Esophagus muscularis mucosa (tissue), 3 donors: ENCODE results near the gene PNMA6F.
"Not testable (repeated sequence)": the region's sequence is repeated elsewhere in the genome, so short reads cannot be mapped to it uniquely, and the experiment has no call there.

ENCODE experiments used
- POLR2A ChIP-seq: fragments of 450-650 bp; IDR thresholded peaks from one replicate; pipeline ENCODE4 v1.6.1; 2017; ENCODE audit warnings: antibody characterized with exemption, moderate library complexity, mild to moderate bottlenecking, low read depth
- POLR2AphosphoS5 ChIP-seq, 2 donors: sonication (generic); formaldehyde crosslinking; IDR thresholded peaks; one replicate each; pipeline ENCODE4 v1.6.1; 2017; ENCODE audit warnings: antibody characterized with exemption in 2 of 2
- TF ChIP-seq, protein P1 (sequence below), 3 experiments: fragments of 200-600 bp in 2 of 3; fragments of 450-650 bp in 1 of 3; sonication (generic) in 2 of 3; IDR thresholded peaks; one replicate each; pipeline ENCODE4 v1.5.1; 2017 to 2019; ENCODE audit warnings: antibody characterized with exemption in 3 of 3, mild to moderate bottlenecking in 2 of 3, moderate library complexity in 1 of 3

DNA sequence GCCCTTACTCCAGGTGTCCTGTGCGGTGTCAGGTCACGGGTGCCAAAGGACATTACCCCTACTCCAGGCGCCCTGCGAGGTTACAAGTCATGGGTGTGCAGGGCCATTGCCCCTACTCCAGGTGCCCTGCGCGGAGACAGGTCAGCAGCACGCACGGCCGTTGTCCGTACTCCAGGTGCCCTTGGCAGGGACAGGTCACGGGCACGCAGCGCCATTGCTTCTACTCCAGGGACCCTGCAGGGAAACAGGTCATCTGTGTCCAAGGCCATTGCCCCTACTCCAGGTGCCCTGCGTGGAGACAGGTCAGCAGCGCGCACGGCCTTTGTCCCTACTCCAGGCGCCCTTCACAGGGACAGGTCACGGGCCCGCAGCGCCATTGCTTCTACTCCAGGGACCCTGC, 49.0 kb downstream of the PNMA6F start:
- not testable (repeated sequence) for TF ChIP-seq POLR2AphosphoS5 (IDR thresholded peaks at IDR 0.05); POLR2A
- TF ChIP-seq, protein P1, sequence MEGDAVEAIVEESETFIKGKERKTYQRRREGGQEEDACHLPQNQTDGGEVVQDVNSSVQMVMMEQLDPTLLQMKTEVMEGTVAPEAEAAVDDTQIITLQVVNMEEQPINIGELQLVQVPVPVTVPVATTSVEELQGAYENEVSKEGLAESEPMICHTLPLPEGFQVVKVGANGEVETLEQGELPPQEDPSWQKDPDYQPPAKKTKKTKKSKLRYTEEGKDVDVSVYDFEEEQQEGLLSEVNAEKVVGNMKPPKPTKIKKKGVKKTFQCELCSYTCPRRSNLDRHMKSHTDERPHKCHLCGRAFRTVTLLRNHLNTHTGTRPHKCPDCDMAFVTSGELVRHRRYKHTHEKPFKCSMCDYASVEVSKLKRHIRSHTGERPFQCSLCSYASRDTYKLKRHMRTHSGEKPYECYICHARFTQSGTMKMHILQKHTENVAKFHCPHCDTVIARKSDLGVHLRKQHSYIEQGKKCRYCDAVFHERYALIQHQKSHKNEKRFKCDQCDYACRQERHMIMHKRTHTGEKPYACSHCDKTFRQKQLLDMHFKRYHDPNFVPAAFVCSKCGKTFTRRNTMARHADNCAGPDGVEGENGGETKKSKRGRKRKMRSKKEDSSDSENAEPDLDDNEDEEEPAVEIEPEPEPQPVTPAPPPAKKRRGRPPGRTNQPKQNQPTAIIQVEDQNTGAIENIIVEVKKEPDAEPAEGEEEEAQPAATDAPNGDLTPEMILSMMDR (IDR thresholded peaks at IDR 0.05): not testable (repeated sequence)
